Activated naive CD4-positive, alpha-beta T cell treated with anti-CD3 and anti-CD28 coated beads, Interleukin-2, amount 50 U/mL, for 72 hours (primary cell): Measurements from ENCODE around the gene ESCO1. TPM values are rescaled to one million over a fixed set of nuclear protein-coding genes. Genes with fewer than 3 reads are reported as not detected.
"Not testable (repeated sequence)": the region's sequence is repeated elsewhere in the genome, so short reads cannot be mapped to it uniquely, and the experiment has no call there.

ENCODE experiments used
- ATAC-seq, 2 donors: fragments of 150-1000 bp; cut with Tn5 transposase; 2 replicates each; pipeline ENCODE4 v1.10.0; 2021; ENCODE audit warnings: mild to moderate bottlenecking in 2 of 2, moderate library complexity in 2 of 2
- DNase-seq, 2 donors: peaks; one replicate each; pipeline ENCODE4 v3.0.0; 2021 to 2022; ENCODE audit warnings: low spot score in 2 of 2
- H3K27ac Mint-ChIP-seq, 2 donors: one replicate each; pipeline ENCODE4 v1.8.0; 2022; ENCODE audit warnings: mild to moderate bottlenecking in 2 of 2, mixed read lengths in 2 of 2
- H3K36me3 Mint-ChIP-seq, 2 donors: one replicate each; pipeline ENCODE4 v1.8.0; 2022; ENCODE audit warnings: mixed read lengths in 2 of 2
- H3K9me3 Mint-ChIP-seq, 2 donors: one replicate each; pipeline ENCODE4 v1.8.0; 2022; ENCODE audit warnings: mixed read lengths in 2 of 2
- total RNA-seq, 2 donors: library from RNA; stranded (reverse); gene quantifications; one replicate each; pipeline ENCODE4 v1.2.3, GENCODE V29; 2022

The ESCO1 gene, protein sequence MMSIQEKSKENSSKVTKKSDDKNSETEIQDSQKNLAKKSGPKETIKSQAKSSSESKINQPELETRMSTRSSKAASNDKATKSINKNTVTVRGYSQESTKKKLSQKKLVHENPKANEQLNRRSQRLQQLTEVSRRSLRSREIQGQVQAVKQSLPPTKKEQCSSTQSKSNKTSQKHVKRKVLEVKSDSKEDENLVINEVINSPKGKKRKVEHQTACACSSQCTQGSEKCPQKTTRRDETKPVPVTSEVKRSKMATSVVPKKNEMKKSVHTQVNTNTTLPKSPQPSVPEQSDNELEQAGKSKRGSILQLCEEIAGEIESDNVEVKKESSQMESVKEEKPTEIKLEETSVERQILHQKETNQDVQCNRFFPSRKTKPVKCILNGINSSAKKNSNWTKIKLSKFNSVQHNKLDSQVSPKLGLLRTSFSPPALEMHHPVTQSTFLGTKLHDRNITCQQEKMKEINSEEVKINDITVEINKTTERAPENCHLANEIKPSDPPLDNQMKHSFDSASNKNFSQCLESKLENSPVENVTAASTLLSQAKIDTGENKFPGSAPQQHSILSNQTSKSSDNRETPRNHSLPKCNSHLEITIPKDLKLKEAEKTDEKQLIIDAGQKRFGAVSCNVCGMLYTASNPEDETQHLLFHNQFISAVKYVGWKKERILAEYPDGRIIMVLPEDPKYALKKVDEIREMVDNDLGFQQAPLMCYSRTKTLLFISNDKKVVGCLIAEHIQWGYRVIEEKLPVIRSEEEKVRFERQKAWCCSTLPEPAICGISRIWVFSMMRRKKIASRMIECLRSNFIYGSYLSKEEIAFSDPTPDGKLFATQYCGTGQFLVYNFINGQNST
- total RNA-seq, result 10 to 100 TPM; 19.7 to 25.9 TPM

DNA sequence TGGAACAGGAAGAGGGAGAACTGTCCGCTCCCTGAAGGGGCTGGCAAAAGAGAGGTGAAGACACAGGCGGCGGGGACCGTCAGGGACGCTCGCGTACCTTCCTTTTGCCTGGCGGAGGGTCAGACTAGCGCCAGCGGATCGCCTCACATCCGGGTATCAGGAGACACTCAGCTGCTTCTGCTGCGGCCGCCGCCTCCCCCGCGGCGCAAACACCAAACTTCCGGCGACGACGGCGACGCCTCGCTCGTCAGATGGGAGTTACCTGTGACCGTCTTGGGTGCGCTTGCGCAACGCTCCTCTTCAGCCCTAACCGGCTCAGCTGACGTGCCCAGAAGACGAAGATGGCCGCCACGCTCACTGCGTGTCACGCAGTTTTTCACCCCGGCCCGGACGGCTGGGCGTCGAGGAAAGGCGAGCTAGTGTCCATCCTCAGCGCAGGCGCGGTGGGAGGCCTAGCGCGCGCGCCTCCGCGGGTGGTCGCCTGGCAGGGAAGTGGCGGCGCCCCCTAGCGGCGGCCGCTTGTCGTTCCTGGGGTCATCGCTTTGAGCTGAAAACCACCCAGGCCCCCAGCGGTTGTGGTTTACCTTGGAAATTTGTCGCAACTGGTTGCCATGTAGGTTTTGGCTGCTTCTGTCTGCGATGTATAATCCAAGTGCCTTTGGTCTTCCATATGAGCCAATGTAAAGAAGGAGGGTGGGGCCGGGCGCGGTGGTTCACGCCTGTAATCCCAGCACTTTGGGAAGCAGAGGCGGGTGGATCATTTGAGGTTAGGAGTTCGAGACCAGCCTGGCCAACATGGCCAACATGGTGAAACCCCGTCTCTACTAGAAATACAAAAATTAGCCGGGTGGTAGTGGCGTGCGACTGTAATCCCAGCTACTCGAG, at the start of gene ESCO1:
Gene ESCO1, minus strand, starts transcription at position 179 of the 885 bp plus-strand sequence. CDS start 25,861 bp downstream, outside the sequence.
- H3K9me3 Mint-ChIP-seq, result no peaks in the 10 kb centered on the region
- DNase-seq, result peak; percentile 87 to 97
- peaks cover 13 to 16% of the 10 kb centered on the region in 2 donors for H3K36me3 Mint-ChIP-seq
- H3K27ac Mint-ChIP-seq, result peak within 1 kb of the TSS; percentile 97 to 99
- peak; percentile 91 to 93 for ATAC-seq

DNA sequence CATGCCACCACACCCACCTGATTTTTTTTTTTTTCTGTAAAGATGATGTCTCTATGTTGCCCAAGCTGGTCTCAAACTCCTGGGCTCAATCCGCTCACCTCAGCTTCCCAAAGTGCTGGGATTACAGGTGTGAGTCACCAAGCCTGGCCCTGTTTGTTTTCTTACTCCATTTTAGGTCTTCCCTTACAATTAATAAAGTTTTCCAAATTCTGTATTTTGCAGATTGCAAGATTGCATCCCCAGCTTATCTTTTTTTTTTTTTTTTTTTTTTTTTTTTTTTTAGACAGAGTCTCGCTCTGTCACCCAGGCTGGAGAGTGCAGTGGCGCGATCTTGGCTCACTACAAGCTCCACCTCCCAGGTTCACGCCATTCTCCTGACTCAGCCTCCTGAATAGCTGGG, 39.9 kb upstream of the ESCO1 start:
- ATAC-seq, H3K36me3 Mint-ChIP-seq, H3K9me3 Mint-ChIP-seq, H3K27ac Mint-ChIP-seq, DNase-seq: not testable (repeated sequence)

DNA sequence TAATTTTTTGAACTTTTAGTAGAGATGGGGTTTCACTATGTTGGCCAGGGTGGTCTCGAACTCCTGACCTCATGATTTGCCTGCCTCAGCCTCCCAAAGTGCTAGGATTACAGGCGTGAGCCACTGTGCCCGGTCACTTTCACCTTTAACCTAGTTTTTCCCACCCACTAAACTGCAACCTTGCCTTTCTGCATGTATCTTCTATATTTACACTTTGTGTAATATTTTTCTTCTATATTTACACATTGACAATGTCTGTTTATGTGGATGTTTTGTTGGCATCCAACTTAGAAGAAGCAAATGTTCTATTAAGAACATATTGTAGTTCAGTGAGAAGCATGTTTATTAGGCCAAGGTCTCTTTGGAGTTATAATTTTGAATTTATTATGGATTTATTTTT, 38.3 kb upstream of the ESCO1 start:
- H3K36me3 Mint-ChIP-seq, result peaks cover 0 to 7% of the 10 kb centered on the region in 2 donors
- ATAC-seq, result no peak
- H3K27ac Mint-ChIP-seq, result peak overlapping the region; percentile 20 to 72
- H3K9me3 Mint-ChIP-seq, result no peaks in the 10 kb centered on the region
- DNase-seq, result no peak

DNA sequence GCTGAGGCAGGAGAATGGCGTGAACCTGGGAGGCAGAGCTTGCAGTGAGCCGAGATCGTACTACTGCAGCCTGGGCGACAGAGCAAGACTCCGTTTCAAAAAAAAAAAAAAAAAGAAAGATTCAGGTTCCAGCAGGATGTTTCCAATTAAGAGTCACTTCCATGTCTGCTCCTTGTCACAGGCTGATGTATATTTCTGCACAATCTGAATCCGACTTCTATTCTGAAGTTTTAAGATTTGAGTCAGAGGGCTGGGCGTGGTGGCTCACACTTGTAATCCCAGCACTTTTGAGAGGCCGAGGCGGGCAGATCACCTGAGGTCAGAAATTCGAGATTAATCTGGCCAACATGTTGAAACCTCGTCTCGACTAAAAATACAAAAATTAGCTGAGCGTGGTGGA, 36.3 kb upstream of the ESCO1 start:
- no peak for DNase-seq
- peaks cover 0 to 9% of the 10 kb centered on the region in 2 donors for H3K36me3 Mint-ChIP-seq
- H3K9me3 Mint-ChIP-seq, result no peaks in the 10 kb centered on the region
- ATAC-seq, result no peak
- no peak overlapping the region for H3K27ac Mint-ChIP-seq

DNA sequence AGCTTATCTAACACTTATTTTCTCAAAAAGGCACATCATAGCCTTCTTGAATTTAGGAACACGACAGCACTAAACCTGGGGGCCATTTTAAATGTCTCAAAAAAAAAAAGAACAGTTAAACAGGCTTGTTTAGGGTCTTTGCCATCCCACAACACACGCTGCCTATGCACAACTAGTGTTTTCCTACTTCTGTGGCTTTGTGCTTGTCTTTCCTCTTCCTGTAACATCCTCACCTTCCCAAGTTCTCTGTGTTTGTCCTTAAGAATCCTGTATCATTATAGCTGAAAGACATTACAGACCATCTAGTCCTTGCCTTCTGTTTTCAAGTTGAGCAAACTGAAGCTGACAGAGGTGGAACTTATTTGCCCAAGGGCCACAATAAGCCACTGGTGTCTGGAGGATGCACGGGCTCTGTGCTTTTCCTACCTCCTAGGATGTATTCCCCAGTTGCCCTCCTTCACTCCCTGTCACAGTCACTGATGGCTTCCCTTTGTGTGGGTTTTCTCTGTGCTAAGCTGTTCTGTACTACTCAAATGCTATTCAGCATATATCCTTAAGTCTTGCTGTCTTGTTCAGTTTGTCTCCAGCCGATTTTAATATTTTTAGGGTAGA, 34.2 kb upstream of the ESCO1 start:
- Mint-ChIP-seq H3K9me3 (no peaks in the 10 kb centered on the region), H3K36me3 (peaks cover 0 to 13% of the 10 kb centered on the region in 2 donors), H3K27ac (no peak overlapping the region)
- ATAC-seq (no peak), DNase-seq (no peak)

DNA sequence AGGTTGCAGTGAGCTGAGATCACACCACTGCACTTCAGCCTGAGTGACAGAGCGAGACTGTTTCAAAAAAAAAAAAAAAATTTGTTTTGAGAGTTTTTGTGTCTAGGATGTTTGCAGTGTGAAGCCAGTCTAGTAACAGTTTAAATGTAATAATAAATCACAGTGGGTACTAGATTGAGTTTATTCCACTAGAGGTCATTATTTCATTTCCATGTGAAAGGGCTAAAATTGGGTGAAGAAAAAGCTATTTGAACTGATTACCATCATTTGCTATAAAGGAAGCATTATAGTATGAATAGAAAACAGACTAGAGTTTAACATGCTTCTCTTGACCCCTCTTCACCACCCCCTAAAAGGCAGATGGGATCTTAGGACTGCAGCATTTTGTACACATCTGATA, 31.9 kb upstream of the ESCO1 start:
- DNase-seq, result no peak
- H3K9me3 Mint-ChIP-seq, result no peaks in the 10 kb centered on the region
- H3K27ac Mint-ChIP-seq, result no peak overlapping the region
- peaks cover 0 to 27% of the 10 kb centered on the region in 2 donors for H3K36me3 Mint-ChIP-seq
- no peak for ATAC-seq

DNA sequence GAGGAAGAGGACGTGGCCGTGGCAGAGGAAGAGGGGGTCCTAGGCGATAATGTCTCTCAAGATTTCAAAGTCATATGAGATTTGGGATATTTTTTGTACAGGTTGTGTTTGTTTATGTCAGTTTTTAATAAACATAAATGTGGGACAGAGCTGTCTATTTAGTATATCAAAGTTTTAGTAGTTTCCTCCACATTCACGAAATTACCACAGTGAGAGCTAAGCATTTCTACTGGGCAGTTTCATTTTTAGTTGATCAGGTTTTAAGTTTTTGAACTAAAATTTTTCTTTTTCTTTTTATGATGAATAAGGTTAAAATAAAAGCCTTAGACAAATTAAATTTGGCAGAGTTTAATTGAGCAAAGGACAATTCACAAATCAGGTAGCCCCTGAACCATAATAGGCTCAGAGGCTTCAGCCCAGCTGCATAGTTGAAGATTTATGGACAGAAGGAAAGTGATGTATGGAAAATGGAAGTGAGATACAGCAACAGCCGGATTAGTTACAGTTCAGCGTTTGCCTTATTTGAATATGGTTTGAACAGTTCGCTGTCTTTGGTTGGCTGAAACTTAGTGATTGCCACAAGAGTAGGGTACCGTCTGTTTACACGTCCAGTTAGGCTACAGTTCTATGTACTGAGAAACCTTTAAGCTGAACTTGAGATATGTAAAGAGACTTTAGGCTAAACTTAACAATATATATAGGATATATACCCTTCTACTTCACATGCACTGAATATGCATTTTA, 28.8 kb upstream of the ESCO1 start:
- ATAC-seq, result no peak
- Mint-ChIP-seq H3K27ac (peak overlapping the region in 1 of 2 donors; percentile 75), H3K9me3 (no peaks in the 10 kb centered on the region), H3K36me3 (peaks cover 5 to 33% of the 10 kb centered on the region in 2 donors)
- no peak for DNase-seq

DNA sequence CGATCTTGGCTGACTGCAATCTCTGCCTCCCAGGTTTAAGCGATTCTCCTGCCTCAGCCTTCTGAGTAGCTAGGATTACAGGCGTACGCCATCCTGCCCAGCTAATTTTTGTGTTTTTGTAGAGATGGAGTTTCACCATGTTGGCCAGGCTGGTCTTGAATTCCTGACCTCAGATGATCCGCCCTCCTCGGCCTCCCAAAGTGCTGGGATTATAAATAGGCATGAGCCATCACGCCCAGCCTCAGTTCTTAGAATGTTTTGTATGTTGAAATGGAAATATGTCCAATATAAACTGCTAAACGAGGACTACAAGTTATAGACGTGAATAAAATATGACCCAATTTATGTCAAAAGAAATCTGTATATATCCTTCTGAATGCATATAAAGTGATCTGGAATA, 21.1 kb upstream of the ESCO1 start:
- H3K9me3 Mint-ChIP-seq, ATAC-seq, DNase-seq, H3K27ac Mint-ChIP-seq: not testable (repeated sequence)
- H3K36me3 Mint-ChIP-seq, result peaks cover 5 to 38% of the 10 kb centered on the region in 2 donors

DNA sequence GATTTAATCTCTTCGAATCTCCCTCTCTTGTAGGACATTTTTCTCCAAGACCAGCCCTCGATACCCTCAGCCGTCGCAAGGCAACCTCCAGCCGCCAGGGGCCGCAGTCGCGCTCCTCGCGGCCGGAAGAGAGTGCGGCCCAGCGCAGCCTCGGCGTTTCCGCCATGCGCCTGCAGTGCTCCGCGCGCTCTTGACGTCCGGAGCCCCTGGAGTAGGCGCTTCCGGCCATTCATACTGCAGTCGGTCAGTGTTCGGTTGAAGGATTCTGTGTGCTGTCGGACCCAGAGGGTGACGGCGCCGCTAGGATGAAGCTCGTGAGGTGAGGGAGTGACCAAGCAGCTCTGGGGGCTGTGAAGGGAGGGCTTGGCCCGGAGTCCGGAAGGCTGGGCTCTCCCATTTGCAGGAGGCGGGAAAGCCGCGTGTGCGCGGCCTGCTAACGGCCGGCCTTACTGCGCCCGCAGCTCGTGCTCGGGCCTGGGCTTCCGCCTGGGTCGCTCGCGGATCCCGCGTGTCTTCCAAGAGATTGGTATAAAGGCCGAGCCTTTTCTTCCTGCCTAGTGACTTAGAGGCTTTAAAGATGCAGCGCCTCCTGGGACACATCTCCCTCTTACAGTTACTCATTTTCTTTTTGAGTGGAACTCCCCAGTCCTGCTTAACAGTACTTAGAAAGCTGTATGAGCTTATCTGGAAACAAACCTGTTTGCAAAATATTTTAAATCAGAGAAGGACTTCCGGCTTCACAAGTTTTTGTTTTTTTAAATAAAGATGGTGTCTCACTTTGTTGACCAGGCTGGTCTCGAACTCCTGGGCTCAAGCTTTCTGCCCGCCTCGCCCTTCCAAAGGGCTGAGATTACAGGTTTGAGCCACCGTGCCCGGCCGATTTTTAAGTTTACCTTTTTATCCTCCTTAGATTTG, 11.9 kb upstream of the ESCO1 start, which contains the start of gene SNRPD1:
Gene SNRPD1, plus strand, starts transcription at position 190 of the 915 bp plus-strand sequence. Its CDS starts 116 bp downstream, at position 306.
- ATAC-seq (peak; percentile 98 to 99), DNase-seq (peak; percentile 95)
- Mint-ChIP-seq H3K27ac (peak within 1 kb of the TSS; percentile 97 to 99), H3K9me3 (no peaks in the 10 kb centered on the region), H3K36me3 (peaks cover 19 to 49% of the 10 kb centered on the region in 2 donors)

DNA sequence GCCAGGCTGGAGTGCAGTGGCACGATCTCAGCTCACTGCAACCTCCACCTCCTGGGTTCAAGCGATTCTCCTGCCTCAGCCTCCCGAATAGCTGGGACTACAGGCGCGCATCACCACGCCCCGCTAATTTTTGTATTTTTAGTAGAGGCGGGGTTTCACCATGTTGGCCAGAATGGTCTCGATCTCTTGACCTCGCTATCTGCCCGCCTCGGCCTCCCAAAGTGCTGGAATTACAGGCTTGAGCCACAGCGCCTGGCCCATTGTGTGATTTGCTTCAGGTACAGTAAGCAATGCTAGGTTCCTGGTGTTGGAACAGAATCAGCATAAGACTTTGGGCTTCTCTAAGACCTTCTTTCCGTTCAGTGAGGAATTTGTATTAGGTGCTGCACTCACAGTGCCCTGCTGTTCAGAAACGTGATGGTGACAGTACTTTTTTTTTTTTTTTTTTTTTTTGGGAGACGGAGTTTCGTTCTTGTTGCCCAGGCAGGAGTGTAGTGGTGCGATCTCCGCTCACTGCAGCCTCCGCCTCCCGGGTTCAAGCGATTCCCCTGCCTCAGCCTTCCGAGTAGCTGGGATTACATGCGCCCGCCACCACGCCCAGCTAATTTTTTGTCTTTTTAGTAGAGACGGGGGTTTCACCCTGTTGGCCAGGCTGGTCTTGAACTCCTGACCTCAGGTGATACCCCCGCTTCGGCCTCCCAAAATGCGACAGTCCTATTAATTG, 11.1 kb upstream of the ESCO1 start:
- not testable (repeated sequence) for H3K9me3 Mint-ChIP-seq, DNase-seq
- H3K36me3 Mint-ChIP-seq, result peaks cover 19 to 40% of the 10 kb centered on the region in 2 donors
- ATAC-seq, result peak; percentile 9
- H3K27ac Mint-ChIP-seq, result peak overlapping the region; percentile 97 to 99

DNA sequence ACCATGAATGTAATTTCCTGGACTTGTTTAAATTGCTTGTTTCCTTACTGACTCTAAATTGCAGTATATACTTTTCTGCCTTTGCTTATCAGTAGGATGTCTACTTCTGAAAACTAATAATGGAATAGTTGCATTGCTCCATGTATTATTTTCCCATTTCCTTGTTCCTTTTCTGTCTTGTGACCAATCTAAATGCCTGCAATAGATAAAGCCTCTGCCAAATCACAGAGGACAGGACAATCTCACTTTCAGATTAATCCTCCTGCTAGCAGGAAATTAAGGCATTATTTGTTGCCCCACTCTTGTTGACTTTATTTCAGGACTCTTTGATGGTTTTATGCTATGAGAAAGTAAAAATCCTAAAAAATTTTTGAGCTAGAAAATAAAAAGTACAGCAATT, 4.7 kb upstream of the ESCO1 start:
- H3K9me3 Mint-ChIP-seq, result no peaks in the 10 kb centered on the region
- DNase-seq (no peak), ATAC-seq (no peak)
- peaks cover 2 to 4% of the 10 kb centered on the region in 2 donors for H3K36me3 Mint-ChIP-seq
- H3K27ac Mint-ChIP-seq, result no peak overlapping the region

DNA sequence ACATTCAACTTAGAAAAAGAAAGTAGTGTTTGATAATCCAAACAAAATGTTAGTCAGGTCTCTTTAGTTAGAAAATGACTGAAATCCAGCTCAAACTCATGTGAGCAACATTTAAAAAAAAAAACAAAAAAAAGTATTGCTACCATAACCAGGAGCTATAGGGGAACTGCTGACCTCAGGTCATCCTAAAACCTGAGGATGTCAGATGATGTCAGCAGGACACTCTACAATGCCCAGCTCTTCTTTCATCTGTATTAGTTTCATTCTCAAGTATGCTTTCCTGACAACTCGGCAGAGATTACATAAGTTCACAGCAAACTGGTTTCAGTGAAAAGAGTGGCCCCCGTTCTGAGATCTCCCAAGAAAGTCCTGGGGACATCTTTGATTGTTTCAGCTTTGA, 4.2 kb upstream of the ESCO1 start:
- H3K27ac Mint-ChIP-seq, result no peak overlapping the region

DNA sequence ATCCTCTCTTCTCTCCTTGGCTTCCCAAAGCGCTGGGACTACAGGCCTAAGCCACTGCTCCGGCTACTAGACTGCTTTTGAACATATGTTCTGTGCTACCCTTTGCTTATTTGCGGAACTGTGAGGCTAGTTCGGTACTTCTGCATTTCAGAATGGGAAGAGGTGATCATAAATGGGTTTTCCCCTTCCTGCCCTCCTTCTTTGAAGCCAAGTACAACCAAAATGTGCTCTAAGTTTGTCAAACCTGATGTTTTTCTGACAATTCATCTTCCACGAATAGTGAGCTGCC, 1.7 kb upstream of the ESCO1 start:
- Mint-ChIP-seq H3K9me3 (no peaks in the 10 kb centered on the region), H3K27ac (peak overlapping the region; percentile 50 to 97), H3K36me3 (peaks cover 13 to 16% of the 10 kb centered on the region in 2 donors)
- ATAC-seq (no peak), DNase-seq (no peak)

More for the DNA sequence above, 4.2 kb upstream of the ESCO1 start:
- Mint-ChIP-seq H3K36me3 (peaks cover 7 to 10% of the 10 kb centered on the region in 2 donors), H3K9me3 (no peaks in the 10 kb centered on the region)
- no peak for DNase-seq
- no peak for ATAC-seq
